Mammary epithelial cell (primary cell): ENCODE data around the gene TBXA2R.

Experiments
- CTCF ChIP-seq, 2 donors: IDR thresholded peaks in 1 of 2; conservative IDR thresholded peaks in 1 of 2; 2 replicates each; pipeline ENCODE4 v1.5.1; 2011 to 2012; ENCODE audit warnings: inconsistent platforms in 2 of 2, low read length in 2 of 2, mild to moderate bottlenecking in 2 of 2, control low read depth in 1 of 2, low read depth in 1 of 2; ENCODE audit not compliant: insufficient read depth in 1 of 2; ENCODE audit errors: extremely low read depth in 1 of 2
- EZH2 ChIP-seq: IDR thresholded peaks from 2 replicates; pipeline ENCODE4 v1.6.1; 2012; ENCODE audit warnings: low read length, inconsistent platforms, borderline replicate concordance

- TF ChIP-seq CTCF (conservative IDR thresholded peaks at IDR 0.05 in 1 of 2, IDR thresholded peaks at IDR 0.05 in 1 of 2; ENCODE audit: extremely low read depth in 1 of 2, insufficient read depth in 1 of 2, low read depth in 1 of 2, low read length in 2 of 2) = no peak
- no peak for TF ChIP-seq EZH2
Observed at GRCh38 chr19:3653865-3654513, 47.3 kb upstream of the TBXA2R start.
